Stimulated activated naive B cell treated with anti-CD40 and anti-IgM and Interleukin-4, amounts not matched to agents 10 μg/mL and 1 μg/mL and 100 μg/mL, for 72 hours (primary cell): ENCODE measurements around the gene SLC36A2.
"Not testable (repeated sequence)": the region's sequence is repeated elsewhere in the genome, so short reads cannot be mapped to it uniquely, and the experiment has no call there.

Experiments
- ATAC-seq, 2 donors: fragments of 150-1000 bp; cut with Tn5 transposase; replicated peaks; 2 replicates each; pipeline ENCODE4 v1.10.0; 2021; ENCODE audit warnings: moderate library complexity in 1 of 2
- DNase-seq: peaks from one replicate; pipeline ENCODE4 v3.0.0; 2021
- H3K27ac Mint-ChIP-seq: one replicate; pipeline ENCODE4 v1.8.0; 2022; ENCODE audit warnings: mild to moderate bottlenecking, mixed read lengths
- H3K27me3 Mint-ChIP-seq, 2 donors: one replicate each; pipeline ENCODE4 v1.8.0; 2022; ENCODE audit warnings: mixed read lengths in 2 of 2
- H3K36me3 Mint-ChIP-seq, 2 donors: one replicate each; pipeline ENCODE4 v1.8.0; 2022; ENCODE audit warnings: mixed read lengths in 2 of 2, mild to moderate bottlenecking in 1 of 2
- H3K4me1 Mint-ChIP-seq, 2 donors: one replicate each; pipeline ENCODE4 v1.8.0; 2022; ENCODE audit warnings: mixed read lengths in 2 of 2, mild to moderate bottlenecking in 1 of 2
- H3K4me3 Mint-ChIP-seq, 2 donors: one replicate each; pipeline ENCODE4 v1.8.0; 2022; ENCODE audit warnings: mild to moderate bottlenecking in 2 of 2, mixed read lengths in 2 of 2, moderate library complexity in 1 of 2
- H3K9me3 Mint-ChIP-seq, 2 donors: one replicate each; pipeline ENCODE4 v1.8.0; 2022; ENCODE audit warnings: mixed read lengths in 2 of 2, mild to moderate bottlenecking in 1 of 2

Gene SLC36A2

DNA sequence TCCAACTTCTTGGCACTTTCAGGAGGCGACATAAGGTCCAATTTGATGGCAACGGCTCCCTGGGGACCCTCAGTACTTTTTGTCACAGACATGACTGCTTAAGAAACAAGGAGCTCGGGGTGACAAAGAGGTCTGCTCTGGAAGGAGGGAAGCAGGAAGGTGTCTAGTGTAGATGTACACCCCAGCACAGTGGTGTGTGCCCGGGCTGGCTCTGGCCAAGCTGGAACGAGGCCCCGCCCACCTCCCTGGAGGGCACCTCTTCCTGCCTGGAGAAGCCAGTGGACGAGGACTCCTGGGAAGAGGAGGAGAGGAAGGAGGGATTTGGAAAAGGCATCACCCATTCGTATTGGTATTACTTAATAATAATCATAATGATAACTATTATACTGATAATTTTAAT lies at the start of gene SLC36A2:
TSS of gene SLC36A2 (minus strand) at position 191 of the 400 bp plus-strand sequence. CDS start at position 92, 99 bp downstream.
- Mint-ChIP-seq H3K4me3 (no peak within 1 kb of the TSS), H3K27me3 (peaks cover 37 to 40% of the 10 kb centered on the region in 2 donors), H3K27ac (no peak within 1 kb of the TSS), H3K36me3 (no peaks in the 10 kb centered on the region), H3K9me3 (no peaks in the 10 kb centered on the region), H3K4me1 (no peaks in the 10 kb centered on the region)
- DNase-seq (no peak), ATAC-seq (no peak)

DNA sequence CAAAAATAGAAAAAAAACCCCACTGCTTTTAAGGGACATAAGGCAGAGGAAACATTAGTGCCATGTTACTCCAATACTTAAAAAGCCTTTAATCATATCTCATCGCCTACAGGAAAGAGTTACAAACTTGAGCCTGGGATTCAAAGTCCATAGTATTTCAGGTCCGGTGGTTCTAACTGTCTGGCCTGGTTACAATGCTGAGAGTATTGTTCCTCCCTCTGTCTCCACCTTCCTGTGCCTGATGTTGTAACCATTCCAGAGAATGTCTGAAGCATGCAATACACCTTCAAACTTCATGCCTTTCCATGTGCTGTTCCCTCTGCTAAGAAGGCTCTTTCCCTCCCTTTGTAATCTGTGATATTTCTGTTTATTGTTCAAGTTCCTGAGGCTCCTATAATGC lies 41.6 kb upstream of the SLC36A2 start:
- DNase-seq (no peak), ATAC-seq (no peak)
- H3K27ac Mint-ChIP-seq, result no peak overlapping the region
- H3K4me3 Mint-ChIP-seq, result no peak overlapping the region
- peaks cover 28 to 42% of the 10 kb centered on the region in 2 donors for H3K27me3 Mint-ChIP-seq
- no peaks in the 10 kb centered on the region for H3K4me1 Mint-ChIP-seq
- peaks cover 0 to 1% of the 10 kb centered on the region in 2 donors for H3K36me3 Mint-ChIP-seq
- H3K9me3 Mint-ChIP-seq, result peaks cover 5 to 6% of the 10 kb centered on the region in 2 donors

DNA sequence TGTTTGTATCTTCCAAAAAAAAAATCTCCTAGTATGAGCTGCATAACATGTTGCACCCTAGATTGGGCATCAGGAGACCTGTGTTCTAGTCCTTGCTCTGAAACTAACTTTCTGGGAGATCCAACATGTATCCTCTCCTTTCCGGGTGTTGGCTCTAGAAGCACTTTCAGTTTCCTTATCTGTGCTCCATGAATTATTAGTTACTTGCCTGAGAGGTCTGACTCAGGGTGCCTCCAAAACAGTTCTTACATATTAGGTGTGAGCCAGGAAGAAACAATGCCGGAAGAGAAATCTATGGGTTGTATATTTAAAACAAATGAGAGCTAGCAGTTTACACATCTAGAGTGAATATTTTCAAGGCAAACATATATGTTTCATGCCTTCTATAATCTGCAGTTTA lies 36.7 kb upstream of the SLC36A2 start:
- ATAC-seq (no peak), DNase-seq (no peak)
- Mint-ChIP-seq H3K4me1 (no peaks in the 10 kb centered on the region), H3K4me3 (no peak overlapping the region), H3K36me3 (peaks cover 0 to under 1% of the 10 kb centered on the region in 2 donors), H3K27me3 (peaks cover 37 to 46% of the 10 kb centered on the region in 2 donors), H3K9me3 (no peaks in the 10 kb centered on the region), H3K27ac (no peak overlapping the region)

DNA sequence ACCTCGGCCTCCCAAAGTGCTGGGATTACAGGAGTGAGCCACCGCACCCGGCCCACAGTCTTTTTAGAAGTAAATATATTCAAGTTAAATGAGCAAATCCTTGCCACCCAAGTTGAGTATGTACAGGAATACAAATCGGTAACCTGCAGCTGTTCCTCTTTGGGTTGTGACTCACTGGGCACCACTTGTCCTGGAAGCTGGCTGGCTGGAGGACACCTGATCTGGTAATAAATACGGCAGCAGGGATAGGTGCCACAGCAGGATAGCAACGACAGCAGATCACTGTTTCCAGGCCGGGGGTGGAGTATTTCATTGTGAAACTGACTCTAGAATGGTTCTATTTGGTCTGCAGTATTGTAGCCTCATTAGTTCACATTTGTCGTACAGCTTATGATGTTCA lies 35.7 kb upstream of the SLC36A2 start:
- ATAC-seq (no peak), DNase-seq (no peak)
- Mint-ChIP-seq H3K27me3 (peaks cover 31 to 46% of the 10 kb centered on the region in 2 donors), H3K4me1 (no peaks in the 10 kb centered on the region), H3K4me3 (no peak overlapping the region), H3K36me3 (no peaks in the 10 kb centered on the region), H3K9me3 (no peaks in the 10 kb centered on the region), H3K27ac (no peak overlapping the region)

DNA sequence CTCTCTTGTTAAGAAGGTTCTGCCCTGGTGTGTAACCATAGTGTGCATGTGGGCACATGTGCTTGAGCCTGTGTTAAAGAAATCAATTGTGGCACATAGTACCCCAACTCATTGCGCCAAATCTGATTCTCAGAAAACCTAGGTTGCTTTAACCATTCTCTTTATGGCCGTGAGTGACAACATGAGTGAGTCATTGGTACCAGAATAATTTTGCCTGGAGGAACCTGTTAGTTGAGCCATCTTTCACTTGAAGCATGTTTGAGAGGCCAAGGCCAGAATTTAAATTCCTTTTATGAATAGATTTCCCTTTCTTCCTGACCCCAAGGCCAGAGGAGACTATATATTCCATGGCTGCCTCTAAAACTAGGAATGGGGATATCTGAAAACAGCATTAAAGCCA lies 35.2 kb upstream of the SLC36A2 start:
- no peaks in the 10 kb centered on the region for H3K36me3 Mint-ChIP-seq
- DNase-seq (no peak), ATAC-seq (no peak)
- H3K4me1 Mint-ChIP-seq, result no peaks in the 10 kb centered on the region
- peaks cover 27 to 46% of the 10 kb centered on the region in 2 donors for H3K27me3 Mint-ChIP-seq
- H3K27ac Mint-ChIP-seq, result no peak overlapping the region
- H3K9me3 Mint-ChIP-seq, result no peaks in the 10 kb centered on the region
- H3K4me3 Mint-ChIP-seq, result no peak overlapping the region

DNA sequence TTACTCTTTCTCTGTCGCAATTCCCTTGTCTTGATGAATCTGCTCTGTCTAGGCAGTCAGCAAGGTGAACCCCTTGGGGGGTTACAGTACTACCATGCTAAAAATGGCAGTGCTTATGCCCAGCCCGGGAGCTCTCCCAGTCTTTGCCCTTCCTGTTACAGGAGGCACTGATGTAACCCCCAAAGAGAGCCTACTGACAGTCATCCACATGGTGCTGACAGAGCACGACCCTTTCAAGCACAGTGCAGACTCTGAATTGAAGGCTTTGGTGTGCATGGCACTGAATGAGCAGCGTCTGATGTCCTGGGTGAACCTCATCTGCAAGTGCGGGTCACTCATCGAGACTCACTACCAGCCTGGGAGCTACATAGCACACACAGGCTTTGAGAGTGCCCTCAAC lies 34.5 kb upstream of the SLC36A2 start:
- no peak overlapping the region for H3K27ac Mint-ChIP-seq
- H3K36me3 Mint-ChIP-seq, result no peaks in the 10 kb centered on the region
- ATAC-seq (no peak), DNase-seq (no peak)
- H3K27me3 Mint-ChIP-seq, result peaks cover 23 to 42% of the 10 kb centered on the region in 2 donors
- H3K4me3 Mint-ChIP-seq, result no peak overlapping the region
- H3K9me3 Mint-ChIP-seq, result no peaks in the 10 kb centered on the region
- no peaks in the 10 kb centered on the region for H3K4me1 Mint-ChIP-seq

DNA sequence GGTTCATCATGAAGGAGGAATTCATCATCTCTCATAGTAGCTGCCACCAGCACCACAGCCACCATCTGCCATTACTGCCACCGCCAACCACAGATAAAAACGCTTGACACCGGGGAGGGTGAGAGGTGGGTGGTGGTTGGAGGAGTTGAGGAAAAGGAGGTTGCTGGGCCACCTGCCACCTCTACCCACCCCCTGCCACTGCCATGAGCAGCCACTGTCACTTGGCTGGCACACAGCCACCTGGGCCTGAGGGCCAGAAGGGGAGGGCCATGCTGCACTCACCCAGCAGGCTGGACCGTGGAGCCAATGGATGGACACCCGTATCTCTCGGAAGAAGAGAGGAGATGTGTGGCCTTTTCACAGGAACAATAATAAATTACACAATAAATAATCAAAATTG lies 31.3 kb upstream of the SLC36A2 start:
- Mint-ChIP-seq H3K27me3 (peaks cover 16 to 25% of the 10 kb centered on the region in 2 donors), H3K36me3 (no peaks in the 10 kb centered on the region), H3K4me3 (no peak overlapping the region), H3K4me1 (peaks cover 6 to 8% of the 10 kb centered on the region in 2 donors), H3K27ac (no peak overlapping the region), H3K9me3 (peaks cover 2 to 4% of the 10 kb centered on the region in 2 donors)
- DNase-seq, result no peak
- no peak for ATAC-seq

DNA sequence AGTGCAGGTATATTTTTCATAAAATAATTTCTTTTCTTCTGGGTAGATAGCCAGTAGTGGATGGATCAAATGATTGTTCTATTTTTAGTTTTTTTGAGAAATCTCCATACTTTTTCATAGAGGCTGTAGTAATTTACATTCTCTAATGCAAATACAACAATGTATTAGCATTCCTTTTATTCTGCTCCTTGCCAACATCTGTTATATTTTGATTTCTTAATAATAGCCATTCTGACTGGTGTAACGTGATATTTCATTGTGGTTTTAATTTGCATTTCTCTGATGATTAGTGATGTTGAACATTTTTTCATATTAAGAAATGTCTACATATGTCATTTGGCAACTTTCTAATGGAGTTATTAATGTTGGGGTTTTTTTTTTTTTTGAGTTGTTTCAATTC lies 27.2 kb upstream of the SLC36A2 start:
- ATAC-seq (no peak), DNase-seq (no peak)
- peaks cover 2 to 4% of the 10 kb centered on the region in 2 donors for H3K9me3 Mint-ChIP-seq
- no peaks in the 10 kb centered on the region for H3K36me3 Mint-ChIP-seq
- no peak overlapping the region for H3K4me3 Mint-ChIP-seq
- peaks cover 6 to 8% of the 10 kb centered on the region in 2 donors for H3K4me1 Mint-ChIP-seq
- H3K27me3 Mint-ChIP-seq, result peaks cover 0 to 4% of the 10 kb centered on the region in 2 donors
- no peak overlapping the region for H3K27ac Mint-ChIP-seq

DNA sequence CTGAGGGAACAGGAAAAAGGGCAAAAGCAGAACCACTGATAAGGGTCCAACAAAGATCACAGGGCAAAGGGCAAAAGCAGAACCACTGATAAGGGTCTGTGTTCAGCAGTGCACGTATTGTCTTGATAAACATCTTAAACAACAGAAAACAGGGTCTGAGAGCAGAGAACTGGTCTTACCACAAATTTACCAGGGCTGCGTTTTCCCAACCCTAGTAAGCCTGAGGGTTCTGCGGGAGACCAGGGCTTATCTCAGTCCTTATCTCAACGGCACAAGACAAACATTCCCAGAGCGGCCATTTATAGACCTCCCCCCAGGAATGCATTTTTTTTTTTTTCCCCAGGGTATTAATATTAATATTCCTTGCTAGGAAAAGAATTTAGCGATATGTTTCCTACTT lies 19.7 kb upstream of the SLC36A2 start:
- H3K4me3 Mint-ChIP-seq, H3K27ac Mint-ChIP-seq, DNase-seq, H3K4me1 Mint-ChIP-seq, ATAC-seq: not testable (repeated sequence)
- H3K36me3 Mint-ChIP-seq, result peaks cover 3 to 23% of the 10 kb centered on the region in 2 donors
- H3K9me3 Mint-ChIP-seq, result peaks cover 38 to 40% of the 10 kb centered on the region in 2 donors
- H3K27me3 Mint-ChIP-seq, result peaks cover 21 to 24% of the 10 kb centered on the region in 2 donors

DNA sequence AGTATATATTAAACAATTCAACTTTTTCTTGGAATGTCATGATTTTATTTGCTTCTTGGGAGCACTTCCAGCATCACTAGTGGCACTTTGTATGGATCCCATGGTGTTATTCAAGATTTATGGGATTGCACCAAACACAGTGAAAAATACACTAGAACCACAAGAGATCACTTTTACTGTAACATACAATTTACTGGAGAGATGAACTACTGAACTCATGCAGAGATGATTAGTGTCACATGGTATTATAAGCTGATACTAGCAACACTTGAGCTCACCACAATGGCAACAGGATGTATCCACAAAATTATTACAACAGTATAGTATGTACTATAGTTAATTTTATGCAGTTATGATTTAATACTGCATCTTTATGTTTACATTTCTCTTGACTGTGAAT lies 16.3 kb upstream of the SLC36A2 start:
- Mint-ChIP-seq H3K9me3 (peaks cover 36 to 37% of the 10 kb centered on the region in 2 donors), H3K27ac (no peak overlapping the region), H3K36me3 (peaks cover 3 to 26% of the 10 kb centered on the region in 2 donors), H3K4me1 (peaks cover 0 to 6% of the 10 kb centered on the region in 2 donors), H3K27me3 (peaks cover 24 to 37% of the 10 kb centered on the region in 2 donors), H3K4me3 (no peak overlapping the region)
- DNase-seq (no peak), ATAC-seq (no peak)

DNA sequence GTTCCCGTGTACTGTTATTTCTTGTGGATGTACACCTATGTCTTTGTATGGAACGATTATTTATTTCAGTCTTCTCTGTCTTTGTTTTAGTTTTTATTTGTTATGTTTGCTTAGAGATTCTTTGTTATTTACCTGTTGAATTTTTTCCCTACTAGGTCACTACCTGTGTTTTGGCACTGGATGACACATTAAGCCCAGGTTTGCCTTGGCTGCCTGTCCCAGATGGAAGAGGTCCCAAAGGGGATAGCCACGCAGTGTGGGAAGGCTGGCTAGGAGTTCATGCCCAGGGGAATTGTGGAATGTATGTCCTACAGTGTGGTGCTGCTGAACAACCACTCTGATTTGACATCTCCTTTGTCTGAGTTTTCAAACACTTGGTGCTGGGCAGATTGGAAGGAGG lies 15.6 kb upstream of the SLC36A2 start:
- Mint-ChIP-seq H3K4me1 (peaks cover 0 to 6% of the 10 kb centered on the region in 2 donors), H3K4me3 (no peak overlapping the region), H3K27me3 (peaks cover 24 to 37% of the 10 kb centered on the region in 2 donors), H3K9me3 (peaks cover 29 to 30% of the 10 kb centered on the region in 2 donors), H3K27ac (no peak overlapping the region), H3K36me3 (peaks cover 3 to 19% of the 10 kb centered on the region in 2 donors)
- no peak for ATAC-seq
- DNase-seq, result no peak

DNA sequence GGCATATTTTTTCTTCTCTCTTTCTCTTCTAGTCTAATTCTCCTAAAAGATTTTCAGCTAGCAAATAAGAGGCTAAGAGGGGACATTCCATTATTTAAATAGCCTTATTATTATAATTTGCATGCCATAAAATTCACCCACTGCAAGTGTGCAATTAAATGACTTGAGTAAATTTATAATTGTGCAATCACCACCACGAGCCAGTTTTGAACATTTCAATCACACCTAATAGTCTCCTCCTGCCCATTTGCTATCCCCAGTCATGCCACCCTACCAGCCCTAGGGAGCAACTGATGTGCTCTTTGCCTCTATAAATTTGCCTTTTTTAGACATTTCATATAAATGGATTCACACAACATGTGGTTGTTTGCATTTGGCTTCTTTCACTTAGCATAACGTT lies 12.0 kb upstream of the SLC36A2 start:
- no peak for ATAC-seq
- H3K27ac Mint-ChIP-seq, result no peak overlapping the region
- peaks cover 2 to 9% of the 10 kb centered on the region in 2 donors for H3K36me3 Mint-ChIP-seq
- H3K9me3 Mint-ChIP-seq, result peaks cover 13 to 17% of the 10 kb centered on the region in 2 donors
- no peak for DNase-seq
- H3K27me3 Mint-ChIP-seq, result peaks cover 16 to 42% of the 10 kb centered on the region in 2 donors
- H3K4me3 Mint-ChIP-seq, result no peak overlapping the region
- peaks cover 0 to 6% of the 10 kb centered on the region in 2 donors for H3K4me1 Mint-ChIP-seq

DNA sequence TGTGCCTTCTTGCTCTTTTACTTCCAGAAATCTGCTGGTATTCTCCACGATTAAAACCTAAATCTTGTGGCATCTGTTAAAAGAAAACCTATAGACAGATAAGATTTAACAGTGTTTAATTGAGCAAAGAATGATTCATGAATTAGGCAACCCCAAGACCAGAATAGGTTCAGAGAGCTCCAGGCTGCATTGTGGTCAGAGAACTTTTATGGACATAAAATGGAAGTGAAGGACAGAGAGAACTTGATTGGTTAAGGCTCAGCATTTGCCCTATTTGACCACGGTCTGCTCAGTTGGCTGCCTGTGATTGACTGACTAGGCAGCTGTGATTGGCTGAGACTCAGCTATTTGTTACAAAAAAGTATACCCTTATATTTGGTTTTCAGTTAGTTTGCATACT lies 10.4 kb upstream of the SLC36A2 start:
- no peak overlapping the region for H3K4me3 Mint-ChIP-seq
- peaks cover 5 to 8% of the 10 kb centered on the region in 2 donors for H3K9me3 Mint-ChIP-seq
- H3K4me1 Mint-ChIP-seq, result peaks cover 0 to 6% of the 10 kb centered on the region in 2 donors
- H3K36me3 Mint-ChIP-seq, result peaks cover 0 to 6% of the 10 kb centered on the region in 2 donors
- DNase-seq (no peak), ATAC-seq (no peak)
- peaks cover 12 to 35% of the 10 kb centered on the region in 2 donors for H3K27me3 Mint-ChIP-seq
- no peak overlapping the region for H3K27ac Mint-ChIP-seq

DNA sequence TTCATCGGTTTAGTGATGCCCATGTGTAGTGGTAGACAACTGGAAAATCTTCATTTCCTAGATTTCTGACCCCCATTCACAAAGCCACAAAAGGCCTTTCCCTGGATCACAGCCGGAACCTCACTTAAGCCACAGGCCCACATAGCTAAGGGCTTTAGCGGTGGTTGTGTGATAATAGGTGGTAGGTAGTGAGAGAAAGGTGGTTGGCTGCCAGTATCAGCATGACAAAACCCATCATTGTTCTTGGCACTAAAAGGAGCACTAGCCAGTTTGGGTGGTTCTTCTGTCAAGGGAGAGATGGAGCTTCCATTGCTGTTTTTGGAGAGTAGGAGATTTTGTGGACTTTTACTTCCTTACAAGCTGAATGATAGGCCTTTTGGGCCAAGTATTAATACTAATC lies 9.7 kb upstream of the SLC36A2 start:
- peaks cover 1 to 4% of the 10 kb centered on the region in 2 donors for H3K9me3 Mint-ChIP-seq

DNA sequence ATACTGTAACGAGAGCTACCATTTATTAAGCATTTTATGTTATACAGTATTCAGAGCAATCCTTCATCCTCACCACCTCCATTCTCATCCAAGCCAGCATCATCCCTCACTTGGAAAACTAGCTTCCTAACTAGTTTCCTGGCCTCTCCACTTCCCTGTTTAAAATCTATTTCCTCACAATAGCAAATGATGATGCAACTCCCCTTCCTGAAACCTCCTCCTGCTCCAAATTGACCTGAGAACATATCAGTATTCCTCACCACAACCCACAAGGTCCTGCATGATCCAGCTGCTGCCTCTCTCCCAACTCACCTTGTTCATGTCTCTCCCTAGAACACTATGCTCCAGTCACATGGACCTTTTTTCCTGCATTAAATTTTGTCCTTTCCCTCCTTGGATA lies 4.3 kb upstream of the SLC36A2 start:
- no peak for DNase-seq
- no peak for ATAC-seq
- Mint-ChIP-seq H3K27me3 (peaks cover 34% of the 10 kb centered on the region in 2 donors), H3K36me3 (no peaks in the 10 kb centered on the region), H3K4me3 (no peak overlapping the region), H3K27ac (no peak overlapping the region), H3K4me1 (no peaks in the 10 kb centered on the region), H3K9me3 (no peaks in the 10 kb centered on the region)

More for the DNA sequence above, 9.7 kb upstream of the SLC36A2 start:
- DNase-seq (no peak), ATAC-seq (no peak)
- H3K36me3 Mint-ChIP-seq, result peaks cover 0 to 3% of the 10 kb centered on the region in 2 donors
- peaks cover 0 to 6% of the 10 kb centered on the region in 2 donors for H3K4me1 Mint-ChIP-seq
- H3K4me3 Mint-ChIP-seq, result no peak overlapping the region
- H3K27me3 Mint-ChIP-seq, result peaks cover 12 to 30% of the 10 kb centered on the region in 2 donors
- no peak overlapping the region for H3K27ac Mint-ChIP-seq
